Stimulated activated CD4-positive, alpha-beta T cell treated with anti-CD3 and anti-CD28 coated beads, Interleukin-15, amount 100 ng/mL, for 24 hours (primary cell): ENCODE data around the gene MALSU1.
A peak's percentile ranks its signal among the peaks of the same experiment; 100 is the strongest.
"Not testable (repeated sequence)": the region's sequence is repeated elsewhere in the genome, so short reads cannot be mapped to it uniquely, and the experiment has no call there.

Experiments used
- DNase-seq: peaks from one replicate; pipeline ENCODE4 v3.0.0-alpha.2; 2020

The MALSU1 gene

GRCh38 chr7:23287612-23288011 is 11.5 kb upstream of the MALSU1 start:
- no peak for DNase-seq

- no peak for DNase-seq
These were observed 8.1 kb upstream of the MALSU1 start for GRCh38 chr7:23290993-23291392.

GRCh38 chr7:23291957-23292560 is 7.1 kb upstream of the MALSU1 start:
- no peak for DNase-seq

GRCh38 chr7:23292623-23293022 is 6.5 kb upstream of the MALSU1 start:
- no peak for DNase-seq

- DNase-seq = no peak
These were observed 5.6 kb upstream of the MALSU1 start for GRCh38 chr7:23293500-23294073.

- no peak for DNase-seq
These were observed 4.4 kb upstream of the MALSU1 start for GRCh38 chr7:23294549-23295400.

GRCh38 chr7:23295401-23295697 is 3.8 kb upstream of the MALSU1 start:
- no peak for DNase-seq

GRCh38 chr7:23298141-23298881 is 828 bp upstream of the MALSU1 start:
- DNase-seq = no peak

GRCh38 chr7:23299770-23300300 is 696 bp downstream of the MALSU1 start:
- peak; percentile 33 for DNase-seq

GRCh38 chr7:23306936-23307521 is 7.9 kb downstream of the MALSU1 start:
- no peak for DNase-seq

- no peak for DNase-seq
These were observed 9.6 kb downstream of the MALSU1 start for GRCh38 chr7:23308754-23309153.

GRCh38 chr7:23312141-23312540 is 13.0 kb downstream of the MALSU1 start:
- not testable (repeated sequence) for DNase-seq

- DNase-seq = no peak
These were observed 16.2 kb downstream of the MALSU1 start for GRCh38 chr7:23315366-23315765.

GRCh38 chr7:23331132-23331531 is 32.0 kb downstream of the MALSU1 start:
- DNase-seq = no peak

- DNase-seq = no peak
These were observed 33.1 kb downstream of the MALSU1 start for GRCh38 chr7:23332193-23332592.

- no peak for DNase-seq
These were observed 33.9 kb downstream of the MALSU1 start for GRCh38 chr7:23332910-23333612.

- DNase-seq = no peak
These were observed 34.6 kb downstream of the MALSU1 start for GRCh38 chr7:23333671-23334246.

- DNase-seq = no peak
These were observed 35.4 kb downstream of the MALSU1 start for GRCh38 chr7:23334482-23335056.

- no peak for DNase-seq
These were observed 36.0 kb downstream of the MALSU1 start for GRCh38 chr7:23335136-23335535.

GRCh38 chr7:23335621-23336020 is 36.5 kb downstream of the MALSU1 start:
- DNase-seq = no peak

GRCh38 chr7:23336086-23336485 is 36.9 kb downstream of the MALSU1 start:
- DNase-seq = no peak
